ENCODE data around the gene UACA.

Gene UACA

GRCh38 chr15:70792171-70792573 is 28.8 kb upstream of the UACA start:
- no peak for TF ChIP-seq CTCF (IDR thresholded peaks at IDR 0.05; ENCODE audit: insufficient read depth, low read depth, low read length, missing control alignments)
- no peak for DNase-seq (ENCODE audit: low read depth)

GRCh38 chr15:70791259-70791658 is 27.9 kb upstream of the UACA start:
- no peak for TF ChIP-seq CTCF (IDR thresholded peaks at IDR 0.05; ENCODE audit: insufficient read depth, low read depth, low read length, missing control alignments)
- H3K4me3 ChIP-seq (ENCODE audit: low read depth, low read length) = no peak overlapping the region
- no peak for DNase-seq (ENCODE audit: low read depth)

More at GRCh38 chr15:70792171-70792573, 28.8 kb upstream of the UACA start:
- no peak overlapping the region for H3K4me3 ChIP-seq (ENCODE audit: low read depth, low read length)

GRCh38 chr15:70789213-70789612 is 25.9 kb upstream of the UACA start:
- no peak for TF ChIP-seq CTCF (IDR thresholded peaks at IDR 0.05; ENCODE audit: insufficient read depth, low read depth, low read length, missing control alignments)
- no peak overlapping the region for H3K4me3 ChIP-seq (ENCODE audit: low read depth, low read length)
- DNase-seq (ENCODE audit: low read depth) = no peak

GRCh38 chr15:70788114-70789049 is 25.0 kb upstream of the UACA start:
- no peak for DNase-seq (ENCODE audit: low read depth)
- H3K4me3 ChIP-seq (ENCODE audit: low read depth, low read length) = no peak overlapping the region
- no peak for TF ChIP-seq CTCF (IDR thresholded peaks at IDR 0.05; ENCODE audit: insufficient read depth, low read depth, low read length, missing control alignments)

GRCh38 chr15:70786996-70787395 is 23.6 kb upstream of the UACA start:
- no peak overlapping the region for H3K4me3 ChIP-seq (ENCODE audit: low read depth, low read length)
- no peak for DNase-seq (ENCODE audit: low read depth)
- no peak for TF ChIP-seq CTCF (IDR thresholded peaks at IDR 0.05; ENCODE audit: insufficient read depth, low read depth, low read length, missing control alignments)

GRCh38 chr15:70783610-70784022 is 20.3 kb upstream of the UACA start:
- H3K4me3 ChIP-seq (ENCODE audit: low read depth, low read length) = no peak overlapping the region
- no peak for TF ChIP-seq CTCF (IDR thresholded peaks at IDR 0.05; ENCODE audit: insufficient read depth, low read depth, low read length, missing control alignments)
- no peak for DNase-seq (ENCODE audit: low read depth)

Data from GM12865 (cell line).